ENCODE data around the gene MLF2. TPM values are rescaled to one million over a fixed set of nuclear protein-coding genes. Genes with fewer than 3 reads are reported as not detected.

Gene MLF2
- total RNA-seq, 2 experiments from 2014 or later: 114 to 121 TPM

DNA sequence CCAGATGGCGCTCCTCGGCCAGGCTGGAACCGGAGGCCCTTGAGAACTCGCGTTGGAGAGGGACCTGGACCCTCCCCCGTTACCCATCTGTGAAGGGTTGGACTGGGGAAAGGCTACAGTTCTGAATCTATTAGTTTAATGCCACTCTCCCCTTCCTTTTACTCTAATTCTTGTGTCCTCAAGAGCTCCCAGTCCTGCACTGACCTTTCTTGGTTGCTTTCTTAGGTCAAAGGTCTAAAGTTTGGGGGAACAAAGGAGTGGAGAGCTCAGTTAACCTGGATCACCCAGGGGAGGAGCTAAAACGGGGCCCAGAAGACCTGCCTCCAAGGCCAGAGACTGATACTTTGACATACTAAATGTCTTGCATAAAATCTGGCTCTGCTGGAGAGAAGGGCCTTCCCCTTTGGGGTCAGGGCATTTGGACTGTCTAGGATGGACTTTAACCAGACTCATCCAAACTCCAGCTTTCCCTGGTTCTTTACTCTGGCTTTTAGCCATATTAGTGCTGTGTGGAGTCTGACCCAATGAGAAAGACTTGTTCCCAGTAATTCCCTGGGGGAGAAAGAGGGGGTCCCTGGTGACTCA is 923 bp upstream of the MLF2 start:
- intact Hi-C loops (cut with DNase I, micrococcal nuclease): loop anchor here (1.0 to 2.0 kb wide), 8 partner anchors 24 to 91 kb away; partner anchors contain the start of genes COPS7A (in 1 of the 2), ING4 (in 1 of the 2) and ZNF384 (in 1 of the 2)
- Mint-ChIP-seq H3K4me3 (peak overlapping the region; percentile 96), H3K27me3 (no peaks in the 10 kb centered on the region), H3K27ac (peak overlapping the region; percentile 100), H3K4me1 (ENCODE audit: low read depth) (peaks cover 19% of the 10 kb centered on the region), H3K9me3 (no peaks in the 10 kb centered on the region), H3K36me3 (ENCODE audit: low read depth) (peaks cover 36% of the 10 kb centered on the region)
- Histone ChIP-seq H3K27me3 (ENCODE audit: control insufficient read depth in 1 of 2, insufficient read depth in 2 of 2, low read length in 2 of 2) (no peaks in the 10 kb centered on the region), H3K4me3 (ENCODE audit: low read length) (peak overlapping the region; percentile 80), H3K36me3 (ENCODE audit: insufficient read depth, low read length) (peaks cover 31% of the 10 kb centered on the region), H3K4me1 (ENCODE audit: insufficient read depth, low read length) (peaks cover 24% of the 10 kb centered on the region), H3K27ac (ENCODE audit: low read depth in 1 of 2, low read length in 2 of 2) (peak overlapping the region; percentile 86 to 96), H3K9me3 (ENCODE audit: control insufficient read depth in 1 of 2, insufficient read depth in 1 of 2, low read length in 2 of 2) (no peaks in the 10 kb centered on the region)
- no peak for ATAC-seq (ENCODE audit: poor library complexity)
- ChIA-PET POLR2A (interaction anchor here (0.5 to 3.1 kb wide), 23 partner anchors 12 to 205 kb away, joined by 3 to 57 read pairs (median 8); partner anchors contain the start of genes C12orf57, CDCA3, COPS7A and GPR162), CTCF (interaction anchor here (0.6 to 3.5 kb wide), 22 partner anchors 8 to 137 kb away, joined by 3 to 27 read pairs (median 4); partner anchors contain the start of genes CD4, CDCA3, COPS7A and GPR162)
- TF ChIP-seq, protein P1, sequence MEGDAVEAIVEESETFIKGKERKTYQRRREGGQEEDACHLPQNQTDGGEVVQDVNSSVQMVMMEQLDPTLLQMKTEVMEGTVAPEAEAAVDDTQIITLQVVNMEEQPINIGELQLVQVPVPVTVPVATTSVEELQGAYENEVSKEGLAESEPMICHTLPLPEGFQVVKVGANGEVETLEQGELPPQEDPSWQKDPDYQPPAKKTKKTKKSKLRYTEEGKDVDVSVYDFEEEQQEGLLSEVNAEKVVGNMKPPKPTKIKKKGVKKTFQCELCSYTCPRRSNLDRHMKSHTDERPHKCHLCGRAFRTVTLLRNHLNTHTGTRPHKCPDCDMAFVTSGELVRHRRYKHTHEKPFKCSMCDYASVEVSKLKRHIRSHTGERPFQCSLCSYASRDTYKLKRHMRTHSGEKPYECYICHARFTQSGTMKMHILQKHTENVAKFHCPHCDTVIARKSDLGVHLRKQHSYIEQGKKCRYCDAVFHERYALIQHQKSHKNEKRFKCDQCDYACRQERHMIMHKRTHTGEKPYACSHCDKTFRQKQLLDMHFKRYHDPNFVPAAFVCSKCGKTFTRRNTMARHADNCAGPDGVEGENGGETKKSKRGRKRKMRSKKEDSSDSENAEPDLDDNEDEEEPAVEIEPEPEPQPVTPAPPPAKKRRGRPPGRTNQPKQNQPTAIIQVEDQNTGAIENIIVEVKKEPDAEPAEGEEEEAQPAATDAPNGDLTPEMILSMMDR (IDR thresholded peaks at IDR 0.05): peak; percentile 50
- no peak for DNase-seq

DNA sequence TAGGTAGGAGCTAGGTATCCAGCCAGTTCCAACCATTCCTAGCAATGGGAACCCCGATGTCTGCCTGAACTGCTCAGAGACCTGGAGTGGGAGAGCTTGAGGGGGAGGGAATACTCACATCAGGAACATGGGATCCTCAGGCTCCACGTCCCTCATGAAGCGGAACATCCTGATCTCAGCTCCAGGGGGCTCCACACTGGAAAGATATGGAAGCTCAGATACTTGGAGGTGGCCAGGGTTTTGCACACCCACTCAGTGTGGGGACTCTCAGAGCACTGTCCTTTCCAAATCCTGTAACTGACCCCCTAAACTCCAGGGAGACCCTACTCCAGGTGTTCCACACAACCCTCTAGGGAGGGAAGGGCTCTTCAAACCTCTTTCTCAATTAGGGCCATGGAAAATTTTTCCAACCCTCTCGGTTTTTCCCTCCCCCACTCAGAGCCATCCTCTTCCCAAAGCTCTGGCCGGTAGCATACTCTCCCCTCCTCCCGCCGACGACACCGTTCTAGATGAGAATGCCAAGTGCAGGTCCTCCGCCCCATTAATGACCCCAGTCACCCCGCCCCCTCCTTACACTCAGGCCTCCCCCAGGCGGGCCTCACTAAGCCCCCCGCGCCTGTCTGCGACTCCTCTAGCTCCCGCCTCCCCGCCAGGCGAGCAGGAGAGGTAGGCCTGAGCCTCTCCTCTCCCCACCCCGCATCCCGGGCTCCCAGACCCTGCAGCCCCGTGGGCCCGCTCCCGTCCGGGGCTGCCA is 597 bp downstream of the MLF2 start:
- TF ChIP-seq, protein P1 (IDR thresholded peaks at IDR 0.05): no peak
- Histone ChIP-seq H3K36me3 (ENCODE audit: insufficient read depth, low read length) (peaks cover 46% of the 10 kb centered on the region), H3K4me3 (ENCODE audit: low read length) (peak overlapping the region; percentile 80), H3K27ac (ENCODE audit: low read depth in 1 of 2, low read length in 2 of 2) (peak overlapping the region; percentile 86 to 96), H3K9me3 (ENCODE audit: control insufficient read depth in 1 of 2, insufficient read depth in 1 of 2, low read length in 2 of 2) (no peaks in the 10 kb centered on the region), H3K27me3 (ENCODE audit: control insufficient read depth in 1 of 2, insufficient read depth in 2 of 2, low read length in 2 of 2) (no peaks in the 10 kb centered on the region), H3K4me1 (ENCODE audit: insufficient read depth, low read length) (peaks cover 24% of the 10 kb centered on the region)
- CTCF ChIA-PET: interaction anchor here (0.8 to 3.5 kb wide), 14 partner anchors 14 to 474 kb away, joined by 3 to 27 read pairs (median 8); partner anchors contain the start of genes CD4, CDCA3, COPS7A and PTMS
- H3K4me1 Mint-ChIP-seq (ENCODE audit: low read depth): peaks cover 19% of the 10 kb centered on the region
- ATAC-seq (ENCODE audit: poor library complexity) (peak; percentile 0), DNase-seq (peak in 2 of 14 experiments; percentile 17 to 26)
- no peaks in the 10 kb centered on the region for H3K9me3 Mint-ChIP-seq
- H3K4me3 Mint-ChIP-seq: peak overlapping the region; percentile 96
- H3K36me3 Mint-ChIP-seq (ENCODE audit: low read depth): peaks cover 49% of the 10 kb centered on the region
- intact Hi-C loops (cut with DNase I, micrococcal nuclease): loop anchor here (2.0 kb wide), 3 partner anchors 28 to 64 kb away; partner anchors contain the start of genes COPS7A (in 1 of the 2) and ZNF384 (in 1 of the 2)
- peak overlapping the region; percentile 100 for H3K27ac Mint-ChIP-seq
- POLR2A ChIA-PET: interaction anchor here (0.8 to 3.1 kb wide), 25 partner anchors 8 to 287 kb away, joined by 3 to 57 read pairs (median 8); partner anchors contain the start of genes C12orf57, CD4, CDCA3 and COPS7A
- no peaks in the 10 kb centered on the region for H3K27me3 Mint-ChIP-seq

DNA sequence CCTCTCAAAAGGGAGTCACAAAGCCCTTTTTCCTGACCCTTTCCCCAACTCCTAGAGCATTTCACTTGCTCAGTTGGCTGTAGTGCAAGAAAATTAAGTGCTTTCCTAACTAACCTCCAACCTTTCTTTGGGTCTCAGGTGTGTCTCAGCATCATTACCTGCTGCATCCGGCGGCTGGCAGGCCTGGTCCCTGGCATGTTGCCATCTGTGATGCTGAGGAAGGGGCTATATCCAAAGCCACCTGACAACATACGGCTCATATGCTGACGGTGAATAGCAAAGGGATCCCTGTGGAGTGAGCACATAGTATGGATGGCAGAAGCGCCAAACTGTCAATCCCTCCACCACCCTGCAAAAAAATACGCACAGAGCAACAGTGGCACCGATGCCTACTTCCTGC is 1.2 kb downstream of the MLF2 start:
- POLR2A ChIA-PET: interaction anchor here (0.9 to 3.0 kb wide), 8 partner anchors 15 to 100 kb away, joined by 3 to 43 read pairs (median 19); partner anchors contain the start of genes CDCA3, COPS7A, PTMS and USP5

More for the DNA sequence above, 1.2 kb downstream of the MLF2 start:
- DNase-seq (no peak), ATAC-seq (ENCODE audit: poor library complexity) (no peak)
- Mint-ChIP-seq H3K9me3 (no peaks in the 10 kb centered on the region), H3K27me3 (no peaks in the 10 kb centered on the region), H3K27ac (peak overlapping the region; percentile 100), H3K4me3 (peak overlapping the region; percentile 96), H3K4me1 (ENCODE audit: low read depth) (peaks cover 19% of the 10 kb centered on the region), H3K36me3 (ENCODE audit: low read depth) (peaks cover 54% of the 10 kb centered on the region)
- no peaks in the 10 kb centered on the region for H3K27me3 ChIP-seq (ENCODE audit: control insufficient read depth in 1 of 2, insufficient read depth in 2 of 2, low read length in 2 of 2)
- intact Hi-C loops (cut with DNase I, micrococcal nuclease): loop anchor here (2.0 kb wide), 3 partner anchors 27 to 63 kb away; partner anchors contain the start of genes COPS7A (in 1 of the 2) and ZNF384 (in 1 of the 2)
- H3K4me3 ChIP-seq (ENCODE audit: low read length): peak overlapping the region; percentile 80
- H3K27ac ChIP-seq (ENCODE audit: low read depth in 1 of 2, low read length in 2 of 2): peak overlapping the region; percentile 86 to 96
- TF ChIP-seq, protein P1 (IDR thresholded peaks at IDR 0.05): no peak
- peaks cover 24% of the 10 kb centered on the region for H3K4me1 ChIP-seq (ENCODE audit: insufficient read depth, low read length)
- H3K36me3 ChIP-seq (ENCODE audit: insufficient read depth, low read length): peaks cover 51% of the 10 kb centered on the region
- no peaks in the 10 kb centered on the region for H3K9me3 ChIP-seq (ENCODE audit: control insufficient read depth in 1 of 2, insufficient read depth in 1 of 2, low read length in 2 of 2)
- CTCF ChIA-PET: interaction anchor here (1.6 to 2.7 kb wide), 2 partner anchors 27 to 194 kb away, joined by 4 to 10 read pairs; partner anchors contain the start of gene COPS7A

All from CD4-positive, alpha-beta T cell (primary cell).